WTC11 (cell line): ENCODE data around the gene BBLN.

ENCODE experiments used
- ATF1 ChIP-seq: sonication (generic); formaldehyde crosslinking; IDR thresholded peaks from 2 replicates; pipeline ENCODE4 v1.8.1; 2023; ENCODE audit warnings: mild to moderate bottlenecking, moderate library complexity, missing genetic modification reagents
- JUN ChIP-seq: sonication (generic); formaldehyde crosslinking; IDR thresholded peaks from 2 replicates; pipeline ENCODE4 v1.8.0; 2023; ENCODE audit warnings: mild to moderate bottlenecking, missing genetic modification reagents
- NFYB ChIP-seq: sonication (generic); formaldehyde crosslinking; conservative IDR thresholded peaks from 2 replicates; pipeline ENCODE4 v1.8.0; 2022; ENCODE audit warnings: low read depth, missing genetic modification reagents
- NR1H2 ChIP-seq: sonication (generic); formaldehyde crosslinking; IDR thresholded peaks from 2 replicates; pipeline ENCODE4 v1.9.0; 2021; ENCODE audit warnings: mild to moderate bottlenecking, moderate library complexity, missing genetic modification reagents
- SMAD4 ChIP-seq: sonication (generic); formaldehyde crosslinking; IDR thresholded peaks from 2 replicates; pipeline ENCODE4 v1.8.0; 2022; ENCODE audit warnings: mild to moderate bottlenecking, missing genetic modification reagents
- SP1 ChIP-seq: sonication (generic); formaldehyde crosslinking; conservative IDR thresholded peaks from 2 replicates; pipeline ENCODE4 v1.8.1; 2022; ENCODE audit warnings: missing genetic modification reagents
- TF ChIP-seq, protein P1 (sequence below): fragments of 200-600 bp; IDR thresholded peaks from 2 replicates; pipeline ENCODE4 v1.8.0; 2022; ENCODE audit warnings: antibody characterized with exemption
- TF ChIP-seq, protein P2 (sequence below): sonication (generic); formaldehyde crosslinking; IDR thresholded peaks from 2 replicates; pipeline ENCODE4 v1.8.0; 2022; ENCODE audit warnings: mild to moderate bottlenecking, missing genetic modification reagents
- TF ChIP-seq, protein P3 (sequence below): sonication (generic); formaldehyde crosslinking; IDR thresholded peaks from 2 replicates; pipeline ENCODE4 v1.8.1; 2022; ENCODE audit warnings: mild to moderate bottlenecking, missing genetic modification reagents, moderate library complexity, borderline replicate concordance

DNA sequence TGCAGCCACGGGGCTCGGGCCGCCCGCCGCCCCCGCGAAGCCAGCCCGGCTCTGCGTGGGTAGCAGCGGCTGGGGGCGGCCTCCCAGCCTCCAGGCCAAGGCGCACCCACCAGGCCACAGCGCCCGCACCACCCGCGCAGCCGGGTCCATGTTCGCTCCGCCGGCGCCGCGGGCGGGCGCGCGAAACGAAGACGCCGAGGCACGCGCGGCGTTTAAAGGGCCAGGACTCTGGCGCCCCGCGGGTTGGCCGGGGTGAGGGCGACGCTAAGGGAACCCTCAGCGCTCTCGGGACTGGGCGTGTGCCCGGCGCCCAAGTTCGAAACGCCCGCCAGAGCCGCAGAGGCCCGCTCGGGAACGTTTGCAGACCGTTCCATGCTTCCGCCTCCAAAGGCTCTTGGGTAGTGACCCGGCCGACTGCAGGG, 32.5 kb upstream of the BBLN start, which contains the start of gene PTGES2:
- TF ChIP-seq NR1H2: no peak
- TF ChIP-seq, protein P1, sequence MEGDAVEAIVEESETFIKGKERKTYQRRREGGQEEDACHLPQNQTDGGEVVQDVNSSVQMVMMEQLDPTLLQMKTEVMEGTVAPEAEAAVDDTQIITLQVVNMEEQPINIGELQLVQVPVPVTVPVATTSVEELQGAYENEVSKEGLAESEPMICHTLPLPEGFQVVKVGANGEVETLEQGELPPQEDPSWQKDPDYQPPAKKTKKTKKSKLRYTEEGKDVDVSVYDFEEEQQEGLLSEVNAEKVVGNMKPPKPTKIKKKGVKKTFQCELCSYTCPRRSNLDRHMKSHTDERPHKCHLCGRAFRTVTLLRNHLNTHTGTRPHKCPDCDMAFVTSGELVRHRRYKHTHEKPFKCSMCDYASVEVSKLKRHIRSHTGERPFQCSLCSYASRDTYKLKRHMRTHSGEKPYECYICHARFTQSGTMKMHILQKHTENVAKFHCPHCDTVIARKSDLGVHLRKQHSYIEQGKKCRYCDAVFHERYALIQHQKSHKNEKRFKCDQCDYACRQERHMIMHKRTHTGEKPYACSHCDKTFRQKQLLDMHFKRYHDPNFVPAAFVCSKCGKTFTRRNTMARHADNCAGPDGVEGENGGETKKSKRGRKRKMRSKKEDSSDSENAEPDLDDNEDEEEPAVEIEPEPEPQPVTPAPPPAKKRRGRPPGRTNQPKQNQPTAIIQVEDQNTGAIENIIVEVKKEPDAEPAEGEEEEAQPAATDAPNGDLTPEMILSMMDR: no peak
- TF ChIP-seq NFYB (CRISPR knock-in tag): no peak
- no peak for TF ChIP-seq SP1 (CRISPR knock-in tag)
- no peak for TF ChIP-seq ATF1 (CRISPR knock-in tag)
- TF ChIP-seq JUN (CRISPR knock-in tag): peak; percentile 79; the same call in 1 of the 2 replicates
- 0 out of 2 replicates have a peak, but pooled peaks have one; percentile 29 for TF ChIP-seq SMAD4 (CRISPR knock-in tag)
- TF ChIP-seq, protein P2, sequence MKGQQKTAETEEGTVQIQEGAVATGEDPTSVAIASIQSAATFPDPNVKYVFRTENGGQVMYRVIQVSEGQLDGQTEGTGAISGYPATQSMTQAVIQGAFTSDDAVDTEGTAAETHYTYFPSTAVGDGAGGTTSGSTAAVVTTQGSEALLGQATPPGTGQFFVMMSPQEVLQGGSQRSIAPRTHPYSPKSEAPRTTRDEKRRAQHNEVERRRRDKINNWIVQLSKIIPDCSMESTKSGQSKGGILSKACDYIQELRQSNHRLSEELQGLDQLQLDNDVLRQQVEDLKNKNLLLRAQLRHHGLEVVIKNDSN (CRISPR knock-in tag): no peak
- TF ChIP-seq, protein P3, sequence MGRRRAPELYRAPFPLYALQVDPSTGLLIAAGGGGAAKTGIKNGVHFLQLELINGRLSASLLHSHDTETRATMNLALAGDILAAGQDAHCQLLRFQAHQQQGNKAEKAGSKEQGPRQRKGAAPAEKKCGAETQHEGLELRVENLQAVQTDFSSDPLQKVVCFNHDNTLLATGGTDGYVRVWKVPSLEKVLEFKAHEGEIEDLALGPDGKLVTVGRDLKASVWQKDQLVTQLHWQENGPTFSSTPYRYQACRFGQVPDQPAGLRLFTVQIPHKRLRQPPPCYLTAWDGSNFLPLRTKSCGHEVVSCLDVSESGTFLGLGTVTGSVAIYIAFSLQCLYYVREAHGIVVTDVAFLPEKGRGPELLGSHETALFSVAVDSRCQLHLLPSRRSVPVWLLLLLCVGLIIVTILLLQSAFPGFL (CRISPR knock-in tag): no peak
